Stimulated activated CD4-positive, alpha-beta T cell treated with anti-CD3 and anti-CD28 coated beads, TNF-alpha, amount 100 ng/mL, for 24 hours (primary cell): ENCODE data around the gene ASPSCR1.

ENCODE experiments used
- DNase-seq, 3 experiments: peaks; one replicate each; pipeline ENCODE4 v3.0.0-alpha.2; 2020; ENCODE audit warnings: low read depth in 3 of 3

Gene ASPSCR1, protein sequence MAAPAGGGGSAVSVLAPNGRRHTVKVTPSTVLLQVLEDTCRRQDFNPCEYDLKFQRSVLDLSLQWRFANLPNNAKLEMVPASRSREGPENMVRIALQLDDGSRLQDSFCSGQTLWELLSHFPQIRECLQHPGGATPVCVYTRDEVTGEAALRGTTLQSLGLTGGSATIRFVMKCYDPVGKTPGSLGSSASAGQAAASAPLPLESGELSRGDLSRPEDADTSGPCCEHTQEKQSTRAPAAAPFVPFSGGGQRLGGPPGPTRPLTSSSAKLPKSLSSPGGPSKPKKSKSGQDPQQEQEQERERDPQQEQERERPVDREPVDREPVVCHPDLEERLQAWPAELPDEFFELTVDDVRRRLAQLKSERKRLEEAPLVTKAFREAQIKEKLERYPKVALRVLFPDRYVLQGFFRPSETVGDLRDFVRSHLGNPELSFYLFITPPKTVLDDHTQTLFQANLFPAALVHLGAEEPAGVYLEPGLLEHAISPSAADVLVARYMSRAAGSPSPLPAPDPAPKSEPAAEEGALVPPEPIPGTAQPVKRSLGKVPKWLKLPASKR

GRCh38 chr17:81977211-81977808 is at the start of gene ASPSCR1:
TSS of gene ASPSCR1 (plus strand) at chr17:81977629. CDS start at chr17:81977647, 18 bp downstream.
- peak; percentile 79 to 88 (median 81) for DNase-seq

DNA sequence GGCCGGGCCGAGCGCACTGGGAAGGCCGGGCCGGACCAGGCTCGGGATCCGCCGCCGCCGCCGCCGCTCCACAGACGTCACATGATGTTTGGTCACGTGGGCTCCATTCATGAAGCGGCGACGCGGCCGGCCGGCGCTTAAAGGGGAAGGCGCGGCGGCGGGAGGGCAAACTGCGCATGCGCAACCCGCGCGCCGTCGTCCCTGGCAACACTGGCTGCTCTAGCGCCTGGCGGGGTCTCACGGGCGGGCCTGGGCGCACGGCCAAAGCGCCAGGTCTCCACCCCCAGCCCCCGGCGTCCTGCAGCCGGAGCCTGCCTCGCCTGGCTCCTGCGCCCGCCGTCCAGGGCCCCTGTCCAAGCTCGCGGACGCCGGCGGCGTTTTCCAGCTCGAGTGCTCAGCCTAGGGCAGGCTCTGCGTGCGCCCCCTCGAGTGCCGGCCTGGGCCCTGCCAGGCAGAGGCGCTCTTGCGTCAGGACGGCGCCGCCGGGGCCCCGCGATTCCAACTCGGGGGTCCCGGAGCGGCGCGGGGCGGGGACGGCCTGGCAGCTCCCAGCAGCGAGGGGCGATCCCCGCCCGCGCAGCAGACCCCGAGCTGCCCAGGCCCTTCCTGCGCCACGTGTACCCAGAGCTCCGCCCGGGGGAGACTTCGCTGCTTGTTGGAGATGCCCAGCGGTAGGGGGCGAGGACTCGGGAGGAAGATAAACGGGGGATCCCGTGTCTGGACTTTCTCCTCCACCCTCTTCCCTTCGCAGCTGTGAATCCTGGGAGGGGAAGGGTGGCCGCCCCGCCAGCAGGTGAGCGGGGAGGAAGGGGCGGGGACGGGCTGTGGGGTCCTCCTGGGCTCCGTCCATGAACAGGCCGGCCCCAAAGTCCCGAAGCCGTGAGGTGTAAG is 49.5 kb upstream of the ASPSCR1 start, which contains the start of gene MAFG:
Gene MAFG (minus strand): TSS at position 83 of the 891 bp plus-strand sequence. CDS start 4,550 bp downstream, outside the sequence.
- DNase-seq: peak; percentile 71 to 86 (median 80)

GRCh38 chr17:81928544-81929252 is 48.7 kb upstream of the ASPSCR1 start:
- DNase-seq: no peak

- DNase-seq: no peak
These were observed 47.9 kb upstream of the ASPSCR1 start for GRCh38 chr17:81929253-81930141.

GRCh38 chr17:81930142-81931125 is 47.0 kb upstream of the ASPSCR1 start:
- DNase-seq: no peak

DNA sequence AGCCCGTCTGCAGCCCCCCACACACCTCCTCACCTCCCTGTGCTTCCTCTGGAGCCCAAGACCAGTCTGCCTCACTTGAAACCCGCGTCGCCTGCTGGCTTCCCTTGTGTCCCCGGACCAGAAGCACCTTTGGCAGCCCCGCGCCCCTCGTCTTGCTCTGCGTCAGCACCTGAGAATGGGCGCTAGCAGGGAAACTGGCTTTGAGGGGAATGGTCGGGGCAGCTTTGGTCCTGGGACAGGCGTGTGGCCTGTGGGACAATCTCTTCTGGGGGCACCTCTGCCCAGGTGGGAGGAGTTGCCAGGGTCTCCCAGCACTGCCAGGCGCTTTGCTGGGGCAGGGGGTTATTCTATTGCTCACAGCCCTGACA is 46.3 kb upstream of the ASPSCR1 start:
- DNase-seq: no peak

DNA sequence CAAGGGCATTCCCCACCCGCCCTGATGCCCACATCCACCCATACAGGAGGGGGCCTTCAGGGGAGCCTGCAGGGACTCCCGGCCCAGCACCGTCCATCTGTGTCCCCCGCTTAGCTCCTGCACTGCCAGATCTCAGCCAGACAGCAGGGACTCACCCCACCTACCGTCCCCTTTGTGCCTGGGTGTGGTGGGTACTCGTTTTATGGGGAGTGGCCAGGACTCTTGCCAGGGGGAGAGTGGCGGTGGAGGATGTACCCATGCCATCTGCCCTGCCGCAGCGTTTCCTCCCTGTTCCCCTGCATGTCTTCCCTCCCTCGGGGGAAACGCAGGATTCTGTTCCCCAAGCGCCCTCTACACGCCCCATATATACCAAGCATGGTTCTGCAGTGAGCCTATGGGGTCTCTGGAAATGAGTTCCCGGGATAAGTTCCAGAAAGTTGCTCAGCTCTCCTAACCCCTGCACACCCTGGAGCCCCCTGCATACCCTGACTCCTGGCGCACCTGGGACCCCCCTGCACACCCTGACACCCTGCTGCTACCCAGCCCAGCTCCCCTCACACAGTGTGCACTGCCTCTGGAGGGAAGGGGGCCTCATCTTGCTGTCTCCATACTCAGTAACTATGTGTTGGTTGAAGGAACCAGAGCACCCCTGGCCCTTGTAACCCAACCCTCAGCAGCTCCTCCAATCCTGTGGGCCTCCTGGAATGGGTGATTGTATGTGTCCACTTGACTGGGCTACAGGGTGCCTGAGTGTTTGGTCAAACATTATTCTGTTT is 45.7 kb upstream of the ASPSCR1 start:
- DNase-seq: no peak

GRCh38 chr17:81932333-81932983 is 45.0 kb upstream of the ASPSCR1 start:
- DNase-seq: no peak

- no peak for DNase-seq
These were observed 44.2 kb upstream of the ASPSCR1 start for GRCh38 chr17:81933178-81933699.

DNA sequence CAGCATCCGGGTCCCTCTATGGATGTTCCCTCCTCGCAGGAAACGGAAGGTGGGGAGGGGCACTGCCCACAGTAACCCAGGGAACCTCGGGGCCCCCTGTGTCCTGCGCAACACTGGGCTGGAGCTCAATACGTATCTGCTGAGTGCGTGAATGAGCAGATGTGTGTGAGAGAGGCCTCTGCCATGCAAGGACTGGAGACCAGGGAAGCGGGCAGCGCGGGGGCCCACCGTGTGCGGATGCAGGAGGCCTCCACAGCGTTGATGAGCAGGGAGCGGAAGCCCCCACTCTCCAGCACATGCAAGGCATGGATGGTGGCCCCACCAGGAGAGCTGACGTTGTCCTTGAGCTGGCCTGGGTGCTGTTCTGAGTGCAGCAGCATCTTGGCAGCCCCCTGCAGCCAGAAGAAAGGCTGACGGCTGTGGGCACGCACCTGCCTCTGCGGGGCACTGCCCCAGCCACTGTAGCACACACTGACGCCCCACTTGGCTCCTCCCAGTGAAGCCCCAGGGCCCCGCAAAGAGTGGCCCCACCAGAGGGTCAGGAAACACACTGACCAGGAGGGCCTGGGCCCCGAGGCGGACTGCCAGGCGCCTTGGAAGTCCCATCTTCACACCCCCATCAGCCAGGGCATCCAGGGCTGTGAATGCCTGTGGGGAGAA is 43.2 kb upstream of the ASPSCR1 start:
- DNase-seq: no peak

DNA sequence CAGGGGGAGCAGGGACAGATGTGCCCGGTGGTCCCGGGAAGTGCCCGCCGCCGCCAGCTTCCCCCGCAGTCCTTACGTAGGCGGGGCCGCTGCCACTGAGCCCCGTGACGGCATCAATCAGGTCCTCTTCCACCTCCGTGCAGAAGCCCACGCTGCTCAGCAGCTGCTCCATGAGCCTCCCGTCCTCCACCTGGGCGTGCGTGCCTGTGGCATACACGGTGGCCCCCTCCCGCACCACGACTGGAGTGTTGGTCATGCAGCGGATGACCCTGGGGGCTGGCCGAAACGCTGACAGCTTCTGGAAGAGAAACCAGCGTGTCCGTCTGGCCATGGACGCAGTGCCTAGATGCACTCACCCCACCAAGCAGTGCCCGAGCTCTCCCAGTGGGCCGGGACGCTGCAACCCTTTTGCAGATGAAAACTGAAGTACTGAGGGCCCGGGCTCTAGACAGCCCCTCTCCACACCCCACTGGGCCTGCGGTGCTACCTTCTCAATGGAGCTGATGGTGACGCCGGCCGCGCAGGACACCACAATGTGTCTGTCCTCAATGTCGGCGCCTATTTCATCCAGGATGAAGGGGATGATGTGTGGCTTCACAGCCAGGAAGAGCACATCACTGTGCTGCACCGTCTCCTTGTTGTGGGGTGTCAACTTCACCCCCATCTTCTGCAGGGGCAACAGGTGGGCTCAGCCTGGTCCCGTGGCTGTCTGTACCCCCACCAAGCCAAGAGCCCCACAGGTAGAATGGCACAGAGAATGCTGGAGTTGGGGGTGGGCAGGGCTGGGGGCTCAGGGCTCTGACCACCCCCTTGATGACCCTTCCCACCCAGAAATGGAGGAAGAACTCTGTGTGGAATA is 42.4 kb upstream of the ASPSCR1 start:
- no peak for DNase-seq

GRCh38 chr17:81935709-81936084 is 41.7 kb upstream of the ASPSCR1 start:
- no peak for DNase-seq

GRCh38 chr17:81939218-81939617 is 38.2 kb upstream of the ASPSCR1 start:
- no peak for DNase-seq

GRCh38 chr17:81939881-81940385 is 37.5 kb upstream of the ASPSCR1 start:
- DNase-seq: no peak

DNA sequence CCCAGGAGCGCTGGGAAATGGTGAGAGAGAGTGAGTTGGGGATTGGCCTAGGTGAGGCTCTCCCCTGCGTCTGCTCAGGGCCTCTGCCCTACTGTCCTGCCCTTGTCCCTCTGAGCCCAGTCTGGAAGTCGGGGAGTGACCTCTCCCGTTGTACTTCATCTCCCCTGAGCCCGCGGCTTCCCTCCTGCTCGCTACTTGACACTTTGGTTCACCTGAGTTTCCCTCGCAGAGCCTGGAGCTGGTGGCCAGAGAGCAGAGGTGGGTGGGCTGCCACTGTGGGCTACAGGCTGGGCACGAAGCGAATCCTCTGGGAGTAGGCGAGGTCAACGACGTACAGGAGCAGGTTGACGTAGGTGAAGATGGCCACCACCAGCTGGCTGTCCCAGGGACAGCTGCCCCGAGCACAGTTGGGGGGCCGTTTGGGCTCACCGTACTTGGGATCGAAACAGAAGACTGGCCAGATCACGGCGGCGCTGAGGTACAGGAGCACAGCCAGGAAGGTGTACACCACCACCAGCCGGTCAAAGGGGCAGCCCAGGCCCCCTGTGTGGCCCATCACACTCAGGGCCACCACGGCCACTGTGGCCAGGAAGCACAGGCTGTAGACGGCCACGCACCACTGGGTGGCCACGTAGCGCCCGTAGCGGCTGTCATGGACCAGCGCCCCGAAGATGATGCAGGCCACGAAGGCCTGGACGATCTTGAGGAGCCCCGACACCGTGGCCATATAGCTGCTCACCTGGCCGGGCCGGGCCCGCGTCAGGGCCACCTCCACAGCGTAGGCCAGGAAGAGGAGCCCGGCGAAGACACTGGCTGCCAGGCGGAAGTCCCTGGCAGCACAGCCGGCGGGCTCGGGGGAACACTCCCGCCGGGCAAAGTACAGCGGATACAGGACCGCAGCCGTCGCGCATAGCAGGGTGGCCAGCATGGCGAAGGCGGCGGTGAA is 36.6 kb upstream of the ASPSCR1 start:
- no peak for DNase-seq
